NT2/D1 (cell line): Measurements from ENCODE around the gene PDIA6.

Source experiments
- YY1 ChIP-seq: IDR thresholded peaks from 2 replicates; pipeline ENCODE4 v1.6.1; 2011; ENCODE audit not compliant: insufficient read length, insufficient read depth
- ZNF274 ChIP-seq: IDR thresholded peaks from 2 replicates; pipeline ENCODE4 v1.6.1; 2011; ENCODE audit warnings: mild to moderate bottlenecking, low read depth, low read length

DNA sequence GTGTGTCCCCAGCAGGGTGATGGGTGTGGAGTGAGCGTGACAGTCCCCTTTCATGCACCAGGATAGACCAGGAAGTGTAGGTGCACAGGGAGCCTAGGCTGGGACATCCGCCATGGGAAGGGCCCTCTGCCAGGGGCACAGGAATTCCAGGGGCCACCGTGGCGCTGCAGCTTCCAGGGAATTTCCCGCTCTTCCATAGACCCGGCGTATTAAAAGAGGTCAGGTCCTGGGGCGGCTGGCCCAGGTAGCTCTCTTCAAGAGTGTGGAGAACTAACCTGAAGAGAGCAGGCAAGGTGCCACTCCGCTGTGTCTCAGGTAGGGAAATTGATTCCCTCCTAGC lies 49.2 kb downstream of the PDIA6 start:
- TF ChIP-seq YY1 (no peak), ZNF274 (no peak)
